SK-N-MC (cell line): ENCODE data around the gene MYO9A.

ENCODE experiments used
- DNase-seq: peaks from one replicate; pipeline ENCODE4 v3.0.0-alpha.2; 2011; ENCODE audit warnings: low read depth, low spot score
- H3K27ac ChIP-seq: fragments of 200-600 bp; sonication (generic); 2 replicates; pipeline ENCODE4 v1.5.1; 2016; ENCODE audit warnings: mixed run types
- H3K36me3 ChIP-seq: fragments of 200-600 bp; sonication (generic); 2 replicates; pipeline ENCODE4 v1.6.1; 2017; ENCODE audit warnings: antibody characterized with exemption, low read length, mixed read lengths; ENCODE audit not compliant: insufficient read depth
- H3K4me3 ChIP-seq: fragments of 200-600 bp; sonication (generic); 2 replicates; pipeline ENCODE4 v1.5.1; 2016
- H3K9ac ChIP-seq: fragments of 200-600 bp; sonication (generic); 2 replicates; pipeline ENCODE4 v1.8.0; 2017; ENCODE audit warnings: mixed run types, mixed read lengths; ENCODE audit not compliant: insufficient read length
- H3K9me3 ChIP-seq: fragments of 200-600 bp; sonication (generic); 2 replicates; pipeline ENCODE4 v1.6.1; 2017; ENCODE audit warnings: low read depth, mild to moderate bottlenecking, antibody characterized with exemption, low read length, moderate library complexity, mixed read lengths
- EZH2 ChIP-seq: fragments of 200-600 bp; sonication (generic); IDR thresholded peaks from one replicate; pipeline ENCODE4 v1.6.1; 2017; ENCODE audit warnings: antibody characterized with exemption
- FOXP2 ChIP-seq: optimal IDR thresholded peaks from 2 replicates; pipeline ENCODE3; 2011; ENCODE audit warnings: mild to moderate bottlenecking, moderate library complexity; ENCODE audit not compliant: insufficient read depth; ENCODE audit errors: extremely low read length, control extremely low read depth
- POLR2AphosphoS5 ChIP-seq: IDR thresholded peaks from 2 replicates; pipeline ENCODE4 v1.6.1; 2012; ENCODE audit warnings: mild to moderate bottlenecking, low read depth, low read length, borderline replicate concordance

MYO9A gene

DNA sequence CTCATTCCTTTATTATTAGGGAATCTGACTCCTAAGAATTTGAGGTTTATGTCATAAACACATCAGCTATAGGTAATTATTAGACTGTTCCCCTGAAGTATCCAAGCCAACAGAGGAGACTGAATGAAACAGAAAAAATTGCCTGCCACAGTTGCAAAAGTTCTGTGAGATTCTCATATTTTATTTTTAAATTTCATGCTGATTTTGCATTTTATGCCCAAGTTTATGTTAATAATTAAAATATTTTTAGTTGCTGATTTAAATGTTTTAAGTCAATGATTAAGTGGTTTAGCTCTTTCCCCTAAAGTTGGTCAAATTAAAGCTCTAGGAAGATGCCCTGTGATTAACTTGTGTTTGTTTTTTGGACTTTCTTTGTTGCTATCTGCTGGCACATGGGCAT is 10.4 kb upstream of the MYO9A start:
- no peaks in the 10 kb centered on the region for H3K36me3 ChIP-seq
- H3K27ac ChIP-seq, result no peak overlapping the region
- H3K9ac ChIP-seq, result no peak overlapping the region
- no peaks in the 10 kb centered on the region for H3K9me3 ChIP-seq
- TF ChIP-seq POLR2AphosphoS5 (no peak), FOXP2 (no peak), EZH2 (no peak)
- no peak overlapping the region for H3K4me3 ChIP-seq
- DNase-seq, result no peak

DNA sequence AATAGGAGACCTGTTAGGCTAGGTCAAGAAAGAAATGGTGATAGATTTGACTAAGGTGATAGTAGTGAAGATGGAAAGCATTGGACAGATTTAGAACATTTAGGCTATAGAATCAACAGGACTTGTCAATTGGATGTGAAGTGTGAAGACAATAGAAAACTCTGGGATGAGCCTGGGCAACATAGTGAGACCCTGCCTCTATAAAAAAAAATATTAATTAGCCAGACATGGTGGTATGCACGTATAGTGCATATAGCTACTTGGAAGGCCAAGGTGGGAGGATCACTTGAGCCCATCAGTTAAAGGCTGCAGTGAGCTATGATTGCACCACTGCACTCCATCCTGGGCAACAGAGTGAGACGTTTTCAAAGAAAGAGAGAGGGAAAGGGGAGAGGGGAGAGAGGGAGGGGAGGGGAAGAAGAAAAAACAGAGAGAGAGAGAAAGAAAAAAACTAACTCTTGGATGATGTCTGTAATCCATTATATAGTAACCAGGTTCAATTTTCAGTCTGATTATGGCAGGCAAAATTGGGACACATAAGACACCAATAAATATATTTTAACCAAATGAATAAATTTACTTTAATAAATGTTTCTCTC is 9.9 kb upstream of the MYO9A start:
- TF ChIP-seq EZH2 (no peak), POLR2AphosphoS5 (no peak), FOXP2 (no peak)
- Histone ChIP-seq H3K27ac (no peak overlapping the region), H3K4me3 (no peak overlapping the region), H3K36me3 (no peaks in the 10 kb centered on the region), H3K9ac (no peak overlapping the region), H3K9me3 (no peaks in the 10 kb centered on the region)
- DNase-seq, result no peak

DNA sequence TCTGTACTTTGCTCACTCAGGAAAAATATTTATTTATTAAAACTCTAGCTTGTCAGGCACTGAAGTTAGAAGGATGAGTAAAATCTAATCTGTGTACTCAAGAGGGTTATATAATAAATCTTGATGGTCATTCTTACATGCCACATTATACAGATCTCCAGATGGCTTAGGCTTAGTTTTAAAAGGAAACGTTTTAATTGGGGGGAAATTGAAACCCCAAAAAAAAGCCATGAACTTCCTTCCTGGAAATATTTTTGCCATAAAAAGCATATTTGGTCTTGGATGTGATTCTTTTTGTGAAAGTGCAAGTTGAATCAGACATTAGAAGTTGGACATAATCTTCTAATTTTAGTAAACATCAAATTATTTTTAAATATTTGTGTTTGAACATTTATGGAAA is 6.3 kb upstream of the MYO9A start:
- Histone ChIP-seq H3K9ac (no peak overlapping the region), H3K27ac (no peak overlapping the region), H3K36me3 (no peaks in the 10 kb centered on the region), H3K9me3 (no peaks in the 10 kb centered on the region), H3K4me3 (no peak overlapping the region)
- DNase-seq, result no peak
- TF ChIP-seq POLR2AphosphoS5 (no peak), FOXP2 (no peak), EZH2 (no peak)

DNA sequence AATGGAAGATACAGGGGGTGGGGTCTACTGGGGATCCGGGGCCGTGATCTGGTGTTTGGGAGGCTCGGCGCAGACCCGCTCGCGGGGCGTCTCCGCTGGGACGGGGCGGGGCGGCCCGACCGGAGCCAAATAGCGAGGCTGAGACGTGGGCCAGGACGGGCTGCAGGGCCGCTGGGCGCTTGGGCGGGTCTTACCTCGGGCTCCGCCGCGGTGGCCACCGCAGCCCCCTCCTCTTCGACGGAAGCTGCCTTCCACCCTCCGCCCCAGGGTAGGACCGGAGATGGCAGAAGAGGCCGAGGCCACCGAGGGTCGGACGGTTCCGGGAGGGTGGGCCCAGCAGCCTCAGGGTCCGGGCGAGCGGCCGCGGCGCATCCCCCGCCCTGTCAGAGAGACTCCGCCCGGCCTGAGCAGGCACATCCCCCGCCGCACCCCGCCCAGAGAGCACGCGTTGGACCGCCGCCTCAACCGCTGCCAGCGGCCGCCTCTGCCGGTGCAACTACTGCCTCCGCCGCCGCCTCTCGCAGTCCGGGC is 399 bp downstream of the MYO9A start:
- Histone ChIP-seq H3K36me3 (no peaks in the 10 kb centered on the region), H3K9ac (peak overlapping the region; percentile 70), H3K27ac (no peak overlapping the region), H3K4me3 (peak overlapping the region; percentile 84), H3K9me3 (no peaks in the 10 kb centered on the region)
- DNase-seq, result no peak
- TF ChIP-seq FOXP2, result no peak
- TF ChIP-seq POLR2AphosphoS5, result no peak
- TF ChIP-seq EZH2, result no peak

DNA sequence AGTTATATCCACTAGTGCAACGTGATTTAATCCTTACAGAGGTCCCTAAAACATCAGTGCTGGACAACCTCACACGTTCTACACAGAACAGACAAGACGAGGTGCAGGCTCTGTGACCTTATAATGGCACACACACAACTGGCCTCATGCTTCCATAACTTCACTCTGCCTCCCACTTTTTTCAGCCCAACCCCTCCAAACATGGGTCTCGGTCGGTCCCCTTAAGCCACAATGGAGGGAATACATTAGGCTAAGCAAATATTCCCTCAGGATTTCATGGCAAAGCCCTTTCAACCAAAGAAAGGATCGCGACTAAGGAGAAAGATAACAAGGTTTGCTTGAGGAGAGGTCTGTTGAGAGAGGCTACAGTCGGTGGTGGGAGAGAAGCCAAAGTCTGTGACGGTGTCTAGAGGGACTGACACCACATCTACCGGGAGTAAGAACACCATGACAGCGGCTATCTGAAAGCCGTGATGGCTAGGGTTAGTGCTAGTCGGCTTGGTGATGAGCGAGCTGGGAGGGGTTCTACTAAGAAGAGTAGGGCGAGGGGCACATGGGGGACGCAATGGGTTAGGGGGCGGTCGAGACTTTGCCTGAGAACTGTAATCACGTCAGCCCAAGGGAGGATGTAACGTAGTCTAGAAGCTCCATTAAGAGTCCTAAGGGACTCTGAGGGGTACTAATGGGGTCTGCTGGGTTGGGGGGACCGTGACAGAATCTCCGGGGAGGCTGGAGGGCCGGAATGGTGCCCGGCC is 1.0 kb downstream of the MYO9A start:
- peak overlapping the region; percentile 70 for H3K9ac ChIP-seq
- no peaks in the 10 kb centered on the region for H3K9me3 ChIP-seq
- H3K36me3 ChIP-seq, result no peaks in the 10 kb centered on the region
- H3K4me3 ChIP-seq, result peak overlapping the region; percentile 84
- TF ChIP-seq POLR2AphosphoS5 (no peak), EZH2 (no peak), FOXP2 (no peak)
- no peak for DNase-seq
- no peak overlapping the region for H3K27ac ChIP-seq

DNA sequence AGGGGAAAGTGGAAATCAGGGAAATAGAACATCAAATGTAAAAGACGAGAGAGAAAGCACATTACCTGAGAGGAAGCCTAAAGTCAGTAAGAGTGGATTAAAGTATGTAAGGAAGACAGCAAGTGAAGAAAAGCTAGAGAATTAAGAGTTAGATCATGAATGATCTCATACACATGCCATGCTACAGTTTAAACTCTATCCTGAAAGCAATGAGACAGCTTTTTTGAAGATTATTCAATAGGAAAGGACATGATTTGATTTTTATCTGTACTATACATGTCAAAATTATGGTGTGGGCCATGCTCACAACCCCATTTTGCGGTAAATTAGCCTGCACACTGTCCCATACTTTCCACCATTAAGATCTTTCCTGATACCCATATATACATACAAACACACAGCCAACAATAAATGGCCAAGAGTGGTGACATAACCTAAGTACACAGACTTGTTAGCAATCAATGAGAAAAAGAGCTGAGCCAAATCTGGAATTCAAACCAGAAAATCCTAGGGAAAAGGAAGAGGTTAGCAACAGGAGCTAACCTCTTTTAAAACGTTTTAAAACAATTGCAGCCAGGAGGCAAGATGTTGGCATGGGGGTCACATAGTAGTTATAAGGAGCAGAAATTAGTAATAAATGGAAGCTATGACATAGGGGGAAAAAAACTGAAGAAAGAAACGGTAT is 4.5 kb downstream of the MYO9A start:
- no peak for DNase-seq
- H3K9ac ChIP-seq, result no peak overlapping the region
- H3K36me3 ChIP-seq, result no peaks in the 10 kb centered on the region
- no peaks in the 10 kb centered on the region for H3K9me3 ChIP-seq
- no peak for TF ChIP-seq POLR2AphosphoS5
- TF ChIP-seq EZH2, result no peak
- no peak for TF ChIP-seq FOXP2
- no peak overlapping the region; the same call in 1 of the 2 replicates for H3K27ac ChIP-seq
- H3K4me3 ChIP-seq, result no peak overlapping the region

DNA sequence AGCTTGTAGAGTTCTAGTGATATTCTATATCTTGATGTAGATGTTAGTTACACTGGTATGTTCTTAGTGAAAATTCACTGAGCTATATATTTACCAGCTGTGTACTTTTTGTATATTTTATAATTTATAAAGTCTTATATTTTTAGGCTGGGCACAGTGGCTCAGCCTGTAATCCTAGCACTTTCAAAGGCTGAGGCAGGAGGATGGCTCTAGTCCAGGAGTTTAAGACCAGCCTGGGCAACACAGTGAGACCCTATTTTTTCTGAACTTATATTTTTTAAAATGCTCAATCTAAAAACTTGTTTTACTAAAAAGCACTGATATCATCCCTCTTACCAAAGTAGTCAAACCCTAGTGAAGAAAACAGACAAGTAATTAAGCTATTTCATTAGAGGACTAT is 5.1 kb downstream of the MYO9A start:
- Histone ChIP-seq H3K9me3 (no peaks in the 10 kb centered on the region), H3K36me3 (no peaks in the 10 kb centered on the region), H3K4me3 (no peak overlapping the region), H3K27ac (no peak overlapping the region), H3K9ac (no peak overlapping the region)
- no peak for DNase-seq
- TF ChIP-seq POLR2AphosphoS5, result no peak
- TF ChIP-seq EZH2, result no peak
- TF ChIP-seq FOXP2, result no peak

DNA sequence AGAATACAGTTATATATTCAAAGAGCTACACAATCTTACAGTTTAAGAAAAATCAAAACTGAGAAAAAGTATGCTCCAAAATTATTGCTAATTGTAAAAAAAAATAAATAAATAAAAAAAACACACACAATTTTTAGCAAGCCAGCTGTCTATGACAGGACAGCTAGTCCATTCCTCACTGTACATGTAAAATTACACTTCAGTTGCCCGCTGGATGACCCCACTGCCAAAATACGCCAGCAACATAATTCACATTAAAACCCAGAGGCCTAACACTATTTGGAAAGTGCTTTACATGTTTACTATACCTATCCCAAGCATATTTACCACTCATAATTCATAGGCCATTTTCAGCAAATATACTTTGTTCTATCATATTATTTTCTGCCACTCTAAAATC is 5.8 kb downstream of the MYO9A start:
- Histone ChIP-seq H3K36me3 (no peaks in the 10 kb centered on the region), H3K27ac (no peak overlapping the region), H3K9me3 (no peaks in the 10 kb centered on the region), H3K9ac (no peak overlapping the region), H3K4me3 (no peak overlapping the region)
- no peak for DNase-seq
- TF ChIP-seq EZH2 (no peak), POLR2AphosphoS5 (no peak), FOXP2 (no peak)
